H1 (cell line): ENCODE results near the gene P3H1. TPM values are rescaled to one million over a fixed set of nuclear protein-coding genes. Genes with fewer than 3 reads are reported as not detected.

ENCODE experiments used
- GABPA ChIP-seq: IDR thresholded peaks from 2 replicates; pipeline ENCODE4 v1.6.1; 2011; ENCODE audit warnings: mild to moderate bottlenecking, low read length, moderate library complexity, borderline replicate concordance; ENCODE audit not compliant: insufficient read depth
- RXRA ChIP-seq: IDR thresholded peaks from 2 replicates; pipeline ENCODE4 v1.6.1; 2011; ENCODE audit warnings: low read depth, mild to moderate bottlenecking, low read length, moderate library complexity; ENCODE audit not compliant: insufficient read depth
- polyA plus RNA-seq, 7 experiments: library from polyadenylated mRNA; depleted of rRNA in 3 of 7; stranded (reverse) in 5 of 7; unstranded in 2 of 7; fragments of >200 nt in 5 of 7; fragments of 200-250 nt in 2 of 7; gene quantifications; 1 replicate in 5 of 7; 2 replicates in 1 of 7; 4 replicates in 1 of 7; pipeline versions ENCODE4 v1.2.1 to v1.2.3, GENCODE V29; 2011 to 2013; ENCODE audit warnings: missing spikeins in 2 of 7, mixed read lengths in 2 of 7
- total RNA-seq: library from RNA; stranded (reverse); fragmentation: NEBNext Ultra II Directional; extraction: Animal tissue kit (Norgen Biotek cat#: 25700); gene quantifications from 2 replicates; pipeline ENCODE4 v1.2.1, GENCODE V29; 2021

Gene P3H1
- total and polyA plus RNA-seq, 2 of the 8 experiments (the other 6 are each of a cell fraction or from before 2014, with no cell fraction given) = 58.4 to 87.5 TPM

GRCh38 chr1:42742617-42743316, 24.1 kb downstream of the P3H1 start (continued):
- TF ChIP-seq RXRA (no peak), GABPA (no peak)
